HepG2 (cell line): ENCODE results near the gene PLXNB2. TPM values are rescaled to one million over a fixed set of nuclear protein-coding genes. Genes with fewer than 3 reads are reported as not detected.
A peak's percentile ranks its signal among the peaks of the same experiment; 100 is the strongest.

Source experiments
- ATAC-seq: fragments of 200-7000 bp; cut with Tn5 transposase; 3 replicates; pipeline ENCODE4 v1.9.1; 2020; ENCODE audit warnings: mild to moderate bottlenecking, moderate library complexity
- BruUV-seq: library from RNA; stranded (reverse); fragments of 400-500 nt; replicated peaks from 2 replicates; lab custom pipeline; 2021; lab: Mats Ljungman, UMichigan
- CTCF ChIA-PET: fragments of 300-600 bp; formaldehyde crosslinking; extraction: SDS; loops from one replicate; lab custom pipeline; 2021; ENCODE audit warnings: low total read pairs, inconsistent platforms, low intra/inter-chr PET ratio; lab: Yijun Ruan, JAX
- POLR2A ChIA-PET: fragments of 350-600 bp; sonication (Branson Sonifier 250); formaldehyde crosslinking; loops from one replicate; lab custom pipeline; 2020; ENCODE audit warnings: antibody characterized with exemption, inconsistent platforms; lab: Yijun Ruan, JAX
- DNase-seq: peaks from one replicate; pipeline ENCODE4 v3.0.0-alpha.2; 2015; ENCODE audit warnings: low spot score
- FAIRE-seq: peaks from 3 replicates; lab custom pipeline; 2011; peaks lifted over from hg19 to GRCh38; lab: Jason Lieb, UNC
- H2AFZ ChIP-seq: one replicate; pipeline ENCODE4 v1.6.1; 2011; ENCODE audit warnings: low read length, inconsistent platforms
- H3K27ac ChIP-seq: fragments of 300-600 bp; 3 replicates; pipeline ENCODE4 v1.8.0; 2011; ENCODE audit warnings: mixed run types, mild to moderate bottlenecking, mixed read lengths, low read length, inconsistent platforms; ENCODE audit not compliant: insufficient read depth; ENCODE audit errors: extremely low read length
- H3K27me3 ChIP-seq, 2 experiments: fragments of 200-600 bp in 1 of 2; 2 replicates in 1 of 2; 3 replicates in 1 of 2; pipeline versions ENCODE4 v1.6.0 to v1.8.0; 2011; ENCODE audit warnings: low read length in 2 of 2, mild to moderate bottlenecking in 2 of 2, moderate library complexity in 2 of 2, inconsistent platforms in 1 of 2; ENCODE audit not compliant: insufficient read depth in 2 of 2, control insufficient read depth in 1 of 2
- H3K36me3 ChIP-seq, 2 experiments: fragments of 200-600 bp in 1 of 2; replicated peaks in 1 of 2; 2 replicates in 1 of 2; 3 replicates in 1 of 2; pipeline versions ENCODE4 v1.5.1 to v1.8.0; 2011; ENCODE audit warnings: low read length in 2 of 2, inconsistent platforms in 1 of 2; ENCODE audit not compliant: insufficient read depth in 2 of 2, control insufficient read depth in 1 of 2
- H3K4me1 ChIP-seq: 2 replicates; pipeline ENCODE4 v1.5.1; 2012; ENCODE audit warnings: low read length, inconsistent platforms; ENCODE audit not compliant: insufficient read depth
- H3K4me2 ChIP-seq: 2 replicates; pipeline ENCODE4 v1.6.0; 2011; ENCODE audit warnings: low read depth, low read length, inconsistent platforms
- H3K4me3 ChIP-seq, 3 experiments: fragments of 200-600 bp in 1 of 3; sonication (generic), shearing (Covaris generic) in 1 of 3; replicated peaks in 1 of 3; 2 replicates each; pipeline ENCODE4 v1.5.1; 2011 to 2016; ENCODE audit warnings: low read length in 3 of 3, inconsistent platforms in 2 of 3, low read depth in 2 of 3, mild to moderate bottlenecking in 2 of 3, control low read depth in 1 of 3, mixed read lengths in 1 of 3; ENCODE audit not compliant: insufficient read depth in 1 of 3
- H3K79me2 ChIP-seq: one replicate; pipeline ENCODE4 v1.6.1; 2011; ENCODE audit warnings: low read length, inconsistent platforms; ENCODE audit not compliant: insufficient read depth
- H3K9ac ChIP-seq: 2 replicates; pipeline ENCODE4 v1.6.0; 2011; ENCODE audit warnings: mild to moderate bottlenecking, low read depth, low read length, inconsistent platforms; ENCODE audit not compliant: insufficient read depth
- H3K9me3 ChIP-seq: 2 replicates; pipeline ENCODE4 v1.5.1; 2012; ENCODE audit warnings: mild to moderate bottlenecking, low read length
- H4K20me1 ChIP-seq: 2 replicates; pipeline ENCODE4 v1.6.0; 2011; ENCODE audit warnings: inconsistent platforms, mild to moderate bottlenecking, low read length, moderate library complexity; ENCODE audit not compliant: insufficient read depth
- BHLHE40 ChIP-seq: IDR thresholded peaks from 2 replicates; pipeline ENCODE4 v1.6.1; 2011; ENCODE audit warnings: low read length, improper control_type of control experiment
- SMAD1 ChIP-seq: sonication (generic); formaldehyde crosslinking; IDR thresholded peaks from 2 replicates; pipeline ENCODE4 v1.4.0; 2020; ENCODE audit warnings: missing genetic modification reagents, low read depth, mild to moderate bottlenecking, borderline replicate concordance
- SNAPC2 ChIP-seq: sonication (generic); formaldehyde crosslinking; IDR thresholded peaks from 2 replicates; pipeline ENCODE4 v1.8.1; 2022; ENCODE audit warnings: mild to moderate bottlenecking, missing genetic modification reagents
- WGBS: methylation state at CpG from one replicate; pipeline ENCODE4 v1.1.6; 2017; ENCODE audit warnings: low lambda C conversion rate; 5-methylcytosine and 5-hydroxymethylcytosine counted together
- in situ Hi-C: cut with HindIII; loops from 2 replicates; pipeline ENCODE4 v1.10.0; 2017; ENCODE audit warnings: low pct_unique_long_range_greater_than_20kb; ENCODE audit not compliant: extremely low pct_ligation_motif_present
- intact Hi-C: fragments of 100-400 bp; cut with micrococcal nuclease; formaldehyde crosslinking; loops from one replicate; pipeline ENCODE4 v1.10.0; 2022; ENCODE audit not compliant: unreplicated experiment
- polyA plus RNA-seq, 8 experiments: library from polyadenylated mRNA; depleted of rRNA in 3 of 8; stranded (reverse) in 7 of 8; unstranded in 1 of 8; fragments of >200 nt; fragmentation: Illumina TruSeq in 4 of 8; extraction: Trizol in 4 of 8; gene quantifications; 2 replicates each; pipeline versions ENCODE4 v1.2.1 to v1.2.3, GENCODE V29; 2011 to 2016; ENCODE audit warnings: low read depth in 4 of 8, missing spikeins in 1 of 8, mixed read lengths in 1 of 8; ENCODE audit not compliant: insufficient read depth in 1 of 8
- total RNA-seq, 5 experiments: library from RNA; depleted of rRNA; stranded (reverse); fragments of >200 nt; fragmentation: Illumina TruSeq; extraction: Trizol; gene quantifications; 2 replicates each; pipeline ENCODE4 v1.2.3, GENCODE V29; 2016; ENCODE audit warnings: low read depth in 1 of 5
- TF ChIP-seq, protein P1 (sequence below): fragments of 450-650 bp; IDR thresholded peaks from 2 replicates; pipeline ENCODE4 v1.6.1; 2016

PLXNB2 gene
- total and polyA plus RNA-seq, 2 of the 13 experiments (the other 11 are each of a cell fraction or from before 2014, with no cell fraction given) = 32.6 to 68.9 TPM

- CTCF ChIA-PET = no interaction called here
- FAIRE-seq = no peak
These were observed 8.1 kb upstream of the PLXNB2 start for GRCh38 chr22:50315289-50316113.

More at GRCh38 chr22:50315289-50316113, 8.1 kb upstream of the PLXNB2 start:
- TF ChIP-seq, protein P1, sequence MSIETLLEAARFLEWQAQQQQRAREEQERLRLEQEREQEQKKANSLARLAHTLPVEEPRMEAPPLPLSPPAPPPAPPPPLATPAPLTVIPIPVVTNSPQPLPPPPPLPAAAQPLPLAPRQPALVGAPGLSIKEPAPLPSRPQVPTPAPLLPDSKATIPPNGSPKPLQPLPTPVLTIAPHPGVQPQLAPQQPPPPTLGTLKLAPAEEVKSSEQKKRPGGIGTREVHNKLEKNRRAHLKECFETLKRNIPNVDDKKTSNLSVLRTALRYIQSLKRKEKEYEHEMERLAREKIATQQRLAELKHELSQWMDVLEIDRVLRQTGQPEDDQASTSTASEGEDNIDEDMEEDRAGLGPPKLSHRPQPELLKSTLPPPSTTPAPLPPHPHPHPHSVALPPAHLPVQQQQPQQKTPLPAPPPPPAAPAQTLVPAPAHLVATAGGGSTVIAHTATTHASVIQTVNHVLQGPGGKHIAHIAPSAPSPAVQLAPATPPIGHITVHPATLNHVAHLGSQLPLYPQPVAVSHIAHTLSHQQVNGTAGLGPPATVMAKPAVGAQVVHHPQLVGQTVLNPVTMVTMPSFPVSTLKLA = peak; percentile 64; the same call in 1 of the 2 replicates
- no peak for TF ChIP-seq SNAPC2 (CRISPR knock-in tag)
- 0 out of 2 replicates have a peak, but pooled peaks have one; percentile 4 for TF ChIP-seq SMAD1
- TF ChIP-seq BHLHE40 = peak; percentile 41; the same call in 1 of the 2 replicates
- Histone ChIP-seq H3K4me2 (peak overlapping the region; percentile 75), H2AFZ (no peak overlapping the region), H3K4me1 (peaks cover 68% of the 10 kb centered on the region), H3K9me3 (no peaks in the 10 kb centered on the region), H4K20me1 (no peaks in the 10 kb centered on the region), H3K27me3 (peaks cover 0 to 1% of the 10 kb centered on the region in 2 experiments; a peak in 3 of 5 replicates), H3K79me2 (no peaks in the 10 kb centered on the region), H3K4me3 (no peak overlapping the region), H3K36me3 (no peaks in the 10 kb centered on the region), H3K27ac (no peak overlapping the region), H3K9ac (no peak overlapping the region)
- 48% methylated on average over 10 of the region's 18 CpGs for WGBS
- in situ Hi-C loops (no loop called here), intact Hi-C loops (no loop called here)
- DNase-seq = no peak
- ATAC-seq = no peak
- POLR2A ChIA-PET = interaction anchor here (0.7 to 0.9 kb wide), 3 partner anchors 9 to 21 kb away, joined by 3 to 6 read pairs (median 3); no protein-coding TSS in a partner anchor
- no TSS peak for BruUV-seq
